DOHH2 (cell line): ENCODE data around the gene RAE1.

Experiments
- CTCF ChIP-seq: fragments of 200-600 bp; sonication (generic); IDR thresholded peaks from one replicate; pipeline ENCODE4 v1.5.1; 2014; ENCODE audit warnings: antibody characterized with exemption, mild to moderate bottlenecking, low read depth, low read length; ENCODE audit not compliant: poor library complexity, severe bottlenecking
- EZH2phosphoT487 ChIP-seq: fragments of 200-600 bp; sonication (generic); IDR thresholded peaks from 2 replicates; pipeline ENCODE4 v1.6.1; 2017; ENCODE audit warnings: borderline replicate concordance, mild to moderate bottlenecking, antibody characterized with exemption, low read length, moderate library complexity, mixed read lengths

- TF ChIP-seq CTCF (no peak), EZH2phosphoT487 (no peak)
Observed at GRCh38 chr20:57315976-57316480, 35.0 kb upstream of the RAE1 start.
